DND-41 (cell line): ENCODE data around the gene ACP3.
"Not testable (repeated sequence)": the region's sequence is repeated elsewhere in the genome, so short reads cannot be mapped to it uniquely, and the experiment has no call there.

Experiments used
- ATAC-seq: fragments of 200-7000 bp; cut with Tn5 transposase; 3 replicates; pipeline ENCODE4 v1.9.1; 2021; ENCODE audit warnings: low read depth; ENCODE audit not compliant: insufficient read depth
- DNase-seq: peaks from one replicate; pipeline ENCODE4 v3.0.0-alpha.2; 2020
- H2AFZ ChIP-seq: 2 replicates; pipeline ENCODE4 v1.6.0; 2012; ENCODE audit warnings: low read depth, low read length
- H3K27ac ChIP-seq: 2 replicates; pipeline ENCODE4 v1.5.1; 2012; ENCODE audit warnings: low read length, inconsistent platforms
- H3K27me3 ChIP-seq: fragments of 200-600 bp; sonication (generic); 2 replicates; pipeline ENCODE4 v1.6.0; 2012; ENCODE audit warnings: low read length, mild to moderate bottlenecking, inconsistent platforms; ENCODE audit not compliant: insufficient read depth, poor library complexity
- H3K36me3 ChIP-seq: 2 replicates; pipeline ENCODE4 v1.5.1; 2012; ENCODE audit warnings: low read length, inconsistent platforms; ENCODE audit not compliant: insufficient read depth
- H3K4me1 ChIP-seq: 2 replicates; pipeline ENCODE4 v1.5.1; 2012; ENCODE audit warnings: mild to moderate bottlenecking, low read length; ENCODE audit not compliant: insufficient read depth
- H3K4me2 ChIP-seq: 2 replicates; pipeline ENCODE4 v1.6.0; 2012; ENCODE audit warnings: mild to moderate bottlenecking, moderate library complexity, low read length, inconsistent platforms; ENCODE audit not compliant: insufficient read depth
- H3K4me3 ChIP-seq, 2 experiments: fragments of 200-600 bp in 1 of 2; shearing (Covaris generic) in 1 of 2; 2 replicates each; pipeline ENCODE4 v1.5.1; 2012 to 2016; ENCODE audit warnings: inconsistent platforms in 2 of 2, low read length in 2 of 2, mild to moderate bottlenecking in 2 of 2, low read depth in 1 of 2, moderate library complexity in 1 of 2
- H3K79me2 ChIP-seq: 2 replicates; pipeline ENCODE4 v1.6.0; 2012; ENCODE audit warnings: low read length, inconsistent platforms; ENCODE audit not compliant: insufficient read depth
- H3K9ac ChIP-seq: 2 replicates; pipeline ENCODE4 v1.6.0; 2012; ENCODE audit warnings: low read depth, mild to moderate bottlenecking, inconsistent platforms, low read length, moderate library complexity
- H3K9me3 ChIP-seq: 2 replicates; pipeline ENCODE4 v1.5.1; 2012; ENCODE audit warnings: low read length, moderate library complexity, mild to moderate bottlenecking, inconsistent platforms; ENCODE audit not compliant: insufficient read depth, severe bottlenecking
- H4K20me1 ChIP-seq: 2 replicates; pipeline ENCODE4 v1.6.0; 2012; ENCODE audit warnings: low read length; ENCODE audit not compliant: insufficient read depth
- CTCF ChIP-seq: IDR thresholded peaks from 2 replicates; pipeline ENCODE4 v1.5.1; 2012; ENCODE audit warnings: borderline replicate concordance, low read length, moderate library complexity, mild to moderate bottlenecking; ENCODE audit not compliant: poor library complexity, severe bottlenecking; ENCODE audit errors: extremely low read depth
- EZH2 ChIP-seq: IDR thresholded peaks from 3 replicates; pipeline ENCODE4 v1.6.1; 2012; ENCODE audit warnings: borderline replicate concordance, low read depth, mild to moderate bottlenecking, moderate library complexity, low read length, inconsistent platforms; ENCODE audit not compliant: severe bottlenecking

ACP3 gene

GRCh38 chr3:132395126-132395525 is 77.9 kb downstream of the ACP3 start:
- H3K79me2 ChIP-seq, result no peaks in the 10 kb centered on the region
- no peak overlapping the region for H3K9ac ChIP-seq
- no peaks in the 10 kb centered on the region for H4K20me1 ChIP-seq
- H3K4me3 ChIP-seq, result no peak overlapping the region
- DNase-seq (no peak), ATAC-seq (no peak)
- H3K36me3 ChIP-seq, result no peaks in the 10 kb centered on the region
- no peak overlapping the region for H3K27ac ChIP-seq
- H3K4me1 ChIP-seq, result no peaks in the 10 kb centered on the region
- H3K9me3 ChIP-seq, result no peaks in the 10 kb centered on the region
- H3K4me2 ChIP-seq, result no peak overlapping the region
- H3K27me3 ChIP-seq, result peaks cover 5% of the 10 kb centered on the region
- TF ChIP-seq EZH2 (no peak), CTCF (no peak)
- no peak overlapping the region for H2AFZ ChIP-seq

GRCh38 chr3:132396255-132396654 is 79.0 kb downstream of the ACP3 start:
- Histone ChIP-seq H3K4me1 (no peaks in the 10 kb centered on the region), H3K4me3 (no peak overlapping the region), H2AFZ (no peak overlapping the region), H3K36me3 (no peaks in the 10 kb centered on the region), H3K9me3 (no peaks in the 10 kb centered on the region), H3K27me3 (peaks cover 7% of the 10 kb centered on the region), H3K79me2 (no peaks in the 10 kb centered on the region), H3K9ac (no peak overlapping the region), H3K4me2 (no peak overlapping the region), H3K27ac (no peak overlapping the region), H4K20me1 (no peaks in the 10 kb centered on the region)
- no peak for ATAC-seq
- TF ChIP-seq CTCF, result no peak
- no peak for TF ChIP-seq EZH2
- DNase-seq, result no peak

GRCh38 chr3:132396776-132397175 is 79.6 kb downstream of the ACP3 start:
- not testable (repeated sequence) for H3K9ac ChIP-seq, H3K9me3 ChIP-seq, DNase-seq, ATAC-seq, H2AFZ ChIP-seq, H4K20me1 ChIP-seq, H3K27ac ChIP-seq, H3K36me3 ChIP-seq, H3K4me2 ChIP-seq, H3K4me1 ChIP-seq, H3K79me2 ChIP-seq, H3K4me3 ChIP-seq
- peaks cover 12% of the 10 kb centered on the region for H3K27me3 ChIP-seq

- TF ChIP-seq EZH2 (no peak), CTCF (peak; percentile 86)
- Histone ChIP-seq H3K36me3 (no peaks in the 10 kb centered on the region), H3K9me3 (no peaks in the 10 kb centered on the region), H3K79me2 (no peaks in the 10 kb centered on the region), H3K9ac (no peak overlapping the region), H4K20me1 (no peaks in the 10 kb centered on the region), H3K4me2 (no peak overlapping the region), H3K27me3 (peaks cover 13% of the 10 kb centered on the region), H3K4me3 (no peak overlapping the region), H3K27ac (no peak overlapping the region), H3K4me1 (no peaks in the 10 kb centered on the region), H2AFZ (no peak overlapping the region)
- peak; percentile 71; the same call in 2 of the 3 replicates for ATAC-seq
- DNase-seq, result peak; percentile 33
Measured at GRCh38 chr3:132399054-132399929, 82.1 kb downstream of the ACP3 start.
